AG08396 (cell line): Measurements from ENCODE around the gene METTL24.
"Not testable (repeated sequence)": the region's sequence is repeated elsewhere in the genome, so short reads cannot be mapped to it uniquely, and the experiment has no call there.

ENCODE experiments used
- DNase-seq: peaks from one replicate; pipeline ENCODE4 v3.0.0; 2012; ENCODE audit warnings: low spot score, mixed read lengths

Gene METTL24

GRCh38 chr6:110315207-110315868 lies 42.8 kb downstream of the METTL24 start:
- no peak for DNase-seq

- no peak for DNase-seq
These were observed 47.2 kb downstream of the METTL24 start for GRCh38 chr6:110310861-110311446.

- DNase-seq = not testable (repeated sequence)
These were observed 48.7 kb downstream of the METTL24 start for GRCh38 chr6:110309432-110309831.

GRCh38 chr6:110307368-110307767 lies 50.8 kb downstream of the METTL24 start:
- no peak for DNase-seq

- DNase-seq = not testable (repeated sequence)
These were observed 52.3 kb downstream of the METTL24 start for GRCh38 chr6:110305832-110306231.

- not testable (repeated sequence) for DNase-seq
These were observed 54.5 kb downstream of the METTL24 start for GRCh38 chr6:110303692-110304091.

- no peak for DNase-seq
These were observed 59.2 kb downstream of the METTL24 start for GRCh38 chr6:110298916-110299315.

- DNase-seq = no peak
These were observed 59.7 kb downstream of the METTL24 start for GRCh38 chr6:110298411-110298810.

GRCh38 chr6:110296241-110297025 lies 61.7 kb downstream of the METTL24 start:
- no peak for DNase-seq

GRCh38 chr6:110295451-110296165 lies 62.5 kb downstream of the METTL24 start:
- DNase-seq = no peak

- DNase-seq = no peak
These were observed 70.4 kb downstream of the METTL24 start for GRCh38 chr6:110287462-110288341.

- no peak for DNase-seq
These were observed 72.7 kb downstream of the METTL24 start for GRCh38 chr6:110285306-110286060.

GRCh38 chr6:110284855-110285254 lies 73.3 kb downstream of the METTL24 start:
- DNase-seq = no peak

GRCh38 chr6:110283657-110284056 lies 74.5 kb downstream of the METTL24 start:
- DNase-seq = no peak

GRCh38 chr6:110282412-110282811 lies 75.7 kb downstream of the METTL24 start:
- no peak for DNase-seq

- DNase-seq = no peak
These were observed 81.0 kb downstream of the METTL24 start for GRCh38 chr6:110277100-110277665.

- DNase-seq = not testable (repeated sequence)
These were observed 85.4 kb downstream of the METTL24 start for GRCh38 chr6:110272781-110273180.

- no peak for DNase-seq
These were observed 86.5 kb downstream of the METTL24 start for GRCh38 chr6:110271732-110272022.

GRCh38 chr6:110270165-110270564 lies 88.0 kb downstream of the METTL24 start:
- no peak for DNase-seq

- no peak for DNase-seq
These were observed 88.5 kb downstream of the METTL24 start for GRCh38 chr6:110269623-110270022.

GRCh38 chr6:110266996-110267395 lies 91.2 kb downstream of the METTL24 start:
- no peak for DNase-seq
